Measurements from ENCODE around the gene TPTE2.

TPTE2 gene

GRCh38 chr13:19597523-19597922 is 36.2 kb upstream of the TPTE2 start (continued):
- TF ChIP-seq, protein P1, sequence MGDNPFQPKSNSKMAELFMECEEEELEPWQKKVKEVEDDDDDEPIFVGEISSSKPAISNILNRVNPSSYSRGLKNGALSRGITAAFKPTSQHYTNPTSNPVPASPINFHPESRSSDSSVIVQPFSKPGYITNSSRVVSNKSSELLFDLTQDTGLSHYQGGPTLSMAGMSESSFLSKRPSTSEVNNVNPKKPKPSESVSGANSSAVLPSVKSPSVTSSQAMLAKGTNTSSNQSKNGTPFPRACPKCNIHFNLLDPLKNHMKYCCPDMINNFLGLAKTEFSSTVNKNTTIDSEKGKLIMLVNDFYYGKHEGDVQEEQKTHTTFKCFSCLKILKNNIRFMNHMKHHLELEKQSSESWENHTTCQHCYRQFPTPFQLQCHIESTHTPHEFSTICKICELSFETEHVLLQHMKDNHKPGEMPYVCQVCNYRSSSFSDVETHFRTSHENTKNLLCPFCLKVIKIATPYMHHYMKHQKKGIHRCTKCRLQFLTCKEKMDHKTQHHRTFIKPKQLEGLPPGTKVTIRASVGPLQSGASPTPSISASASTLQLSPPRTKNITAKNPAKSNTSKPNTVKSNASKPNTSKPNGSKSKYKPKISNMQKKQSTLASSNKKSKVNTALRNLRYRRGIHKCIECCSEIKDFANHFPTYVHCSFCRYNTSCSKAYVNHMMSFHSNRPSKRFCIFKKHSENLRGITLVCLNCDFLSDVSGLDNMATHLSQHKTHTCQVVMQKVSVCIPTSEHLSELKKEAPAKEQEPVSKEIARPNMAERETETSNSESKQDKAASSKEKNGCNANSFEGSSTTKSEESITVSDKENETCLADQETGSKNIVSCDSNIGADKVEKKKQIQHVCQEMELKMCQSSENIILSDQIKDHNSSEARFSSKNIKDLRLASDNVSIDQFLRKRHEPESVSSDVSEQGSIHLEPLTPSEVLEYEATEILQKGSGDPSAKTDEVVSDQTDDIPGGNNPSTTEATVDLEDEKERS (tag by site-specific recombination; IDR thresholded peaks at IDR 0.05) = no peak
- TF ChIP-seq ZNF530 (tag by site-specific recombination; IDR thresholded peaks at IDR 0.05; ENCODE audit: low read depth) (no peak), ZNF148 (tag by site-specific recombination; IDR thresholded peaks at IDR 0.05; ENCODE audit: borderline replicate concordance) (no peak), ZEB2 (tag by site-specific recombination; IDR thresholded peaks at IDR 0.05) (0 out of 2 replicates have a peak, but pooled peaks have one; percentile 25), ZNF529 (tag by site-specific recombination; IDR thresholded peaks at IDR 0.05; ENCODE audit: insufficient replicate concordance) (no peak), ZNF785 (tag by site-specific recombination; IDR thresholded peaks at IDR 0.05) (no peak), ZNF549 (tag by site-specific recombination; IDR thresholded peaks at IDR 0.05) (no peak), ZNF10 (tag by site-specific recombination; IDR thresholded peaks at IDR 0.05) (no peak), GLI4 (tag by site-specific recombination; IDR thresholded peaks at IDR 0.05) (no peak), CTCF (tag by site-specific recombination; IDR thresholded peaks at IDR 0.05) (no peak)

GRCh38 chr13:19596960-19597361 is 35.6 kb upstream of the TPTE2 start:
- Histone ChIP-seq H3K27ac (ENCODE audit: extremely low read depth, low read depth, low read length) (no peak overlapping the region), H3K9me3 (ENCODE audit: control insufficient read depth, insufficient read depth, low read depth, low read length) (no peaks in the 10 kb centered on the region), H3K36me3 (ENCODE audit: control insufficient read depth in 2 of 2, insufficient read depth in 1 of 2, low read length in 2 of 2) (no peaks in the 10 kb centered on the region), H3K4me1 (ENCODE audit: control insufficient read depth, insufficient read depth, low read length) (no peaks in the 10 kb centered on the region), H3K4me3 (ENCODE audit: low read depth, low read length) (no peak overlapping the region)
- TF ChIP-seq PRDM1 (tag by site-specific recombination; IDR thresholded peaks at IDR 0.05) = no peak
- peak; percentile 21; the same call in 1 of the 2 replicates for TF ChIP-seq ZIC2 (tag by site-specific recombination; IDR thresholded peaks at IDR 0.05)
- no peak for TF ChIP-seq ZNF837 (tag by site-specific recombination; IDR thresholded peaks at IDR 0.05)
- TF ChIP-seq, protein P2, sequence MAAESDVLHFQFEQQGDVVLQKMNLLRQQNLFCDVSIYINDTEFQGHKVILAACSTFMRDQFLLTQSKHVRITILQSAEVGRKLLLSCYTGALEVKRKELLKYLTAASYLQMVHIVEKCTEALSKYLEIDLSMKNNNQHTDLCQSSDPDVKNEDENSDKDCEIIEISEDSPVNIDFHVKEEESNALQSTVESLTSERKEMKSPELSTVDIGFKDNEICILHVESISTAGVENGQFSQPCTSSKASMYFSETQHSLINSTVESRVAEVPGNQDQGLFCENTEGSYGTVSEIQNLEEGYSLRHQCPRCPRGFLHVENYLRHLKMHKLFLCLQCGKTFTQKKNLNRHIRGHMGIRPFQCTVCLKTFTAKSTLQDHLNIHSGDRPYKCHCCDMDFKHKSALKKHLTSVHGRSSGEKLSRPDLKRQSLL (tag by site-specific recombination; IDR thresholded peaks at IDR 0.05) = 0 out of 2 replicates have a peak, but pooled peaks have one; percentile 33
- TF ChIP-seq, protein P3, sequence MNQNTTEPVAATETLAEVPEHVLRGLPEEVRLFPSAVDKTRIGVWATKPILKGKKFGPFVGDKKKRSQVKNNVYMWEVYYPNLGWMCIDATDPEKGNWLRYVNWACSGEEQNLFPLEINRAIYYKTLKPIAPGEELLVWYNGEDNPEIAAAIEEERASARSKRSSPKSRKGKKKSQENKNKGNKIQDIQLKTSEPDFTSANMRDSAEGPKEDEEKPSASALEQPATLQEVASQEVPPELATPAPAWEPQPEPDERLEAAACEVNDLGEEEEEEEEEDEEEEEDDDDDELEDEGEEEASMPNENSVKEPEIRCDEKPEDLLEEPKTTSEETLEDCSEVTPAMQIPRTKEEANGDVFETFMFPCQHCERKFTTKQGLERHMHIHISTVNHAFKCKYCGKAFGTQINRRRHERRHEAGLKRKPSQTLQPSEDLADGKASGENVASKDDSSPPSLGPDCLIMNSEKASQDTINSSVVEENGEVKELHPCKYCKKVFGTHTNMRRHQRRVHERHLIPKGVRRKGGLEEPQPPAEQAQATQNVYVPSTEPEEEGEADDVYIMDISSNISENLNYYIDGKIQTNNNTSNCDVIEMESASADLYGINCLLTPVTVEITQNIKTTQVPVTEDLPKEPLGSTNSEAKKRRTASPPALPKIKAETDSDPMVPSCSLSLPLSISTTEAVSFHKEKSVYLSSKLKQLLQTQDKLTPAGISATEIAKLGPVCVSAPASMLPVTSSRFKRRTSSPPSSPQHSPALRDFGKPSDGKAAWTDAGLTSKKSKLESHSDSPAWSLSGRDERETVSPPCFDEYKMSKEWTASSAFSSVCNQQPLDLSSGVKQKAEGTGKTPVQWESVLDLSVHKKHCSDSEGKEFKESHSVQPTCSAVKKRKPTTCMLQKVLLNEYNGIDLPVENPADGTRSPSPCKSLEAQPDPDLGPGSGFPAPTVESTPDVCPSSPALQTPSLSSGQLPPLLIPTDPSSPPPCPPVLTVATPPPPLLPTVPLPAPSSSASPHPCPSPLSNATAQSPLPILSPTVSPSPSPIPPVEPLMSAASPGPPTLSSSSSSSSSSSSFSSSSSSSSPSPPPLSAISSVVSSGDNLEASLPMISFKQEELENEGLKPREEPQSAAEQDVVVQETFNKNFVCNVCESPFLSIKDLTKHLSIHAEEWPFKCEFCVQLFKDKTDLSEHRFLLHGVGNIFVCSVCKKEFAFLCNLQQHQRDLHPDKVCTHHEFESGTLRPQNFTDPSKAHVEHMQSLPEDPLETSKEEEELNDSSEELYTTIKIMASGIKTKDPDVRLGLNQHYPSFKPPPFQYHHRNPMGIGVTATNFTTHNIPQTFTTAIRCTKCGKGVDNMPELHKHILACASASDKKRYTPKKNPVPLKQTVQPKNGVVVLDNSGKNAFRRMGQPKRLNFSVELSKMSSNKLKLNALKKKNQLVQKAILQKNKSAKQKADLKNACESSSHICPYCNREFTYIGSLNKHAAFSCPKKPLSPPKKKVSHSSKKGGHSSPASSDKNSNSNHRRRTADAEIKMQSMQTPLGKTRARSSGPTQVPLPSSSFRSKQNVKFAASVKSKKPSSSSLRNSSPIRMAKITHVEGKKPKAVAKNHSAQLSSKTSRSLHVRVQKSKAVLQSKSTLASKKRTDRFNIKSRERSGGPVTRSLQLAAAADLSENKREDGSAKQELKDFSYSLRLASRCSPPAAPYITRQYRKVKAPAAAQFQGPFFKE (tag by site-specific recombination; IDR thresholded peaks at IDR 0.05; ENCODE audit: borderline replicate concordance) = no peak
- TF ChIP-seq ZSCAN16 (tag by site-specific recombination; IDR thresholded peaks at IDR 0.05) = no peak
- no peak for TF ChIP-seq ZNF792 (tag by site-specific recombination; IDR thresholded peaks at IDR 0.05)
- CTCF ChIA-PET = interaction anchor here (0.8 kb wide), 1 partner anchor 30 kb away, joined by 3 read pairs; no protein-coding TSS in a partner anchor
- POLR2A ChIA-PET = no interaction called here

Data from HEK293 (cell line).